Skeletal muscle satellite cell (primary cell): ENCODE measurements around the gene RBBP5.

Experiments
- H3K27me3 ChIP-seq: 2 replicates; pipeline ENCODE4 v1.7.0; 2013; ENCODE audit warnings: low read length; ENCODE audit not compliant: control insufficient read depth, insufficient read depth
- H3K36me3 ChIP-seq: 2 replicates; pipeline ENCODE4 v1.7.0; 2013; ENCODE audit warnings: mild to moderate bottlenecking, control low read depth, low read length; ENCODE audit not compliant: insufficient read depth
- H3K4me1 ChIP-seq: 2 replicates; pipeline ENCODE4 v1.7.0; 2013; ENCODE audit warnings: low read length; ENCODE audit not compliant: control insufficient read depth, insufficient read depth
- H3K4me2 ChIP-seq: 2 replicates; pipeline ENCODE4 v1.7.0; 2013; ENCODE audit warnings: mild to moderate bottlenecking, low read length
- H3K4me3 ChIP-seq: 2 replicates; pipeline ENCODE4 v1.7.0; 2013; ENCODE audit warnings: low read length
- H3K9ac ChIP-seq: 2 replicates; pipeline ENCODE4 v1.7.0; 2013; ENCODE audit warnings: mild to moderate bottlenecking, low read depth, low read length, moderate library complexity
- H3K9me3 ChIP-seq: replicated peaks from 2 replicates; pipeline ENCODE4 v1.7.0; 2013; ENCODE audit warnings: mild to moderate bottlenecking, control low read depth, low read length

Gene RBBP5

DNA sequence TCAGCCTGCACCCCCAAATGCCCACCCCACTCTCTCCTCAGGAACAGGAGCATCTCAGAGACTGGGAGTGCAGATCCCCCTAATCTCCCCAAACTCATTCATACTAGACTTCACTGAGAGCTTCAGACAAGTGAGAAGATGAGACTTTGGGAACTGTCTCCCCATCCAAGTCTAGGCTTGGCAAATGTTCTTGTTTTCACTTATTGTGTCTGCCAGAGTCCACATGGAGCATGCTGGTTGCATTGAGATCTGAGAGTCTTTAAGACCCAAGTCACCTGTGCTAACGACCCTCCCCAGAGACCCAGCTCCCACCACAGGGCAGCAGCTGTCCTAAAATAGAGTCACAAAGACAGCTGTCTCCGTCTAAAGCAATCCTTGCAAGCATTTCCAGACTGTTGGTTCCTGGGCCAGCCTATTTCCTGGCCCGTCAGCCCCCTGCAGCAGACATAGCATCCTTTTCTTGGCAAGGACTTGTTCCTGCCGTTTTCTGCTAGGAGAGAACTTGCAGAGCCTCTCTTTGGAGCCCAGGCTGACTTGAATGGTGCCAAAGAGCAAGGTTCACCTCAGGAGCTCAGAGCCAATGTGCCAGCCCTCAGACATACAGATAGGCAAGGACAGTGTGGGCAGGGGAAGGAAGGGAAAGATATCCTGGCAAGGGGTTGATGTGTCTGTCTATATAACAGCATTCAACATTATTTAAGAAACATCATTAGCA lies 80.6 kb downstream of the RBBP5 start:
- Histone ChIP-seq H3K9me3 (no peaks in the 10 kb centered on the region), H3K4me1 (no peaks in the 10 kb centered on the region), H3K27me3 (peaks cover 95% of the 10 kb centered on the region), H3K4me2 (no peak overlapping the region), H3K4me3 (no peak overlapping the region), H3K36me3 (no peaks in the 10 kb centered on the region), H3K9ac (no peak overlapping the region)

DNA sequence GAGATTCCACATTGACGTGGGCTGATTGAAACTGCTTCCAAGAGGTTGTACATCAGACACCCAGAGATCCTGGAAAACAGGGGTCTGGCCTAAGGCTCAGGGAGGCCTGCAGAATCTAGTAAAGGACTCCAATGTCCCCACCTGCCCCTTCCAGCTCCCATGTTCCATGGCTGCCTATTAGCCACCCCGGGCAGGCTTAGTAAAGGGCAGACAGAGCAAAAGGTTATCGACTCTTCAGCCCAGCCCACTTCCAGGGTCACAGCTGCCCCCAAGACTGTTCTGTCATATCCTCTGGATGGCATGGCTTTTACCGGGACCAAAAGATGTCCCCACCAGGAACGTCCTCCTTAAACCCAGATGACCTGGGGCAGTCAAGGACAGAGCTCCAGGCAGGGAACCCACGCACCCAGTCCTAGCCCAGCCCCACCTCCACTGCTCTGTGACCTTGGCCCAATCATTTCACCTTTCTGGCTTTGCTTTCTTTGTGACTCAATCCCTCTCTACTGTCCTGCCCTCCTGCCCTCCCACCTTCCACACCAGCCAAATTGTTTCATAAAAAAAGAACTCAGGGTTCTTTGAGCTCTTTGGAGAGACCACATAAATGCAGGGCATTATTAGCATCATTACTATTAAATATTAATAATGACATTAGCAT lies 83.5 kb downstream of the RBBP5 start:
- Histone ChIP-seq H3K4me2 (no peak overlapping the region), H3K9ac (no peak overlapping the region), H3K4me1 (no peaks in the 10 kb centered on the region), H3K27me3 (peaks cover 84% of the 10 kb centered on the region), H3K9me3 (no peaks in the 10 kb centered on the region), H3K36me3 (no peaks in the 10 kb centered on the region), H3K4me3 (no peak overlapping the region)

DNA sequence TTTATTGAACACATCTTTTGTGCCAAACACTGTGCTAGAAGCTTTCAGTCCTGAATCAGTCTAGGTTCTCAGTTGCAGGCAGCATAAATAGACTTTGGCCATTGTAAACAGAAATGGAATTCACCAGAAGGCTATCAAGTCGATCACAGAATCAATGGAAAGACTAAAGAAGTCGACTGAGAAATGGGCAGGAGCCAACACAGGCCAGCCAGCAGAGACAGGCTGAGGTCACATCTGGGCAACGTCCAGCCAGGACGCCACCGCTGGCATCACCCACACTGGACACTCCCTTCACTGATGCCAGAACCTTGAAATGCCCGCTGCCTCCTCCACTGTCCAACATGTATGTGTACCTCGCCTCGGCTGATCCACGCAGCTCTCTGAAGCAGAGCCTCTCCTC lies 84.2 kb downstream of the RBBP5 start:
- H3K4me1 ChIP-seq = no peaks in the 10 kb centered on the region

More for the DNA sequence above, 84.2 kb downstream of the RBBP5 start:
- Histone ChIP-seq H3K36me3 (no peaks in the 10 kb centered on the region), H3K9me3 (no peaks in the 10 kb centered on the region), H3K9ac (no peak overlapping the region), H3K4me3 (no peak overlapping the region), H3K4me2 (no peak overlapping the region), H3K27me3 (peaks cover 85% of the 10 kb centered on the region)
